Amniotic stem cell (primary cell): Measurements from ENCODE around the gene OVCH2.

Experiments
- DNase-seq: peaks from one replicate; lab custom pipeline; 2025; lab: John Stamatoyannopoulos, UW

The OVCH2 gene

DNA sequence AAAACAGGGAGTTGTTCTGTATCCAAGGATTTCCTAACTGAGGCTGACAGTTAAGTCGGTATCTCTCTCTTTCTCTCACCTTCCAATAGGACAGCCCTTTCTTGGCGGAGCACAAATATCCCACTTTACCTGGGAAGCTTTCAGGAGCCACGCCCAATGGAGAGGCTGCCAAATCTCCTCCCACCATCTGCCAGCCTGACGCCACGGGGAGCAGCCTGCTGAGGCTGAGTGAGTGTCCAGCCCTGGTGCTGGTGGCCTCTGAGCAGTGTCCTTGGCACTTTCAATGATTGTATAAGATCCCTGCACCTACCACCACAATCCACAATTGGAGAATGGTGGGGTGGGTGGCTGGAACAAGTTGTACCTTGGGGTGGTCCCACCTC, 66.6 kb downstream of the OVCH2 start:
- no peak for DNase-seq
